K562 (cell line): ENCODE results near the gene IRX6. TPM values are rescaled to one million over a fixed set of nuclear protein-coding genes. Genes with fewer than 3 reads are reported as not detected.

Experiments
- FOXM1 ChIP-seq, 2 experiments: fragments of 450-650 bp in 1 of 2; sonication (generic) in 1 of 2; formaldehyde crosslinking in 1 of 2; IDR thresholded peaks; 2 replicates each; pipeline versions ENCODE4 v1.6.1 to v1.9.0; 2017 to 2022; ENCODE audit warnings: low read depth in 2 of 2, mild to moderate bottlenecking in 2 of 2, missing genetic modification reagents in 1 of 2, moderate library complexity in 1 of 2
- GABPA ChIP-seq: fragments of 200-800 bp; sonication (Bioruptor generic); conservative IDR thresholded peaks from 2 replicates; pipeline ENCODE4 v1.6.1; 2016; ENCODE audit warnings: low read depth, missing genetic modification characterization, missing compliant biosample characterization
- MTF1 ChIP-seq: fragments of 250-450 bp; sonication (Bioruptor Pico); IDR thresholded peaks from 2 replicates; pipeline ENCODE4 v1.9.0; 2021; ENCODE audit warnings: moderate library complexity, mild to moderate bottlenecking, inconsistent platforms, borderline replicate concordance
- TAF7 ChIP-seq: fragments of 450-650 bp; IDR thresholded peaks from 2 replicates; pipeline ENCODE4 v1.6.1; 2016; ENCODE audit warnings: missing genetic modification characterization, missing compliant biosample characterization
- TAF9B ChIP-seq: fragments of 450-650 bp; IDR thresholded peaks from 2 replicates; pipeline ENCODE4 v1.6.1; 2018; ENCODE audit warnings: mild to moderate bottlenecking; ENCODE audit not compliant: partially characterized antibody
- TBL1XR1 ChIP-seq, 2 experiments: IDR thresholded peaks; 2 replicates each; pipeline ENCODE4 v1.6.1; 2012; ENCODE audit warnings: improper control_type of control experiment in 2 of 2, low read length in 2 of 2, mild to moderate bottlenecking in 1 of 2
- ZC3H11A ChIP-seq: IDR thresholded peaks from 2 replicates; pipeline ENCODE4 v1.6.1; 2012; ENCODE audit warnings: low read depth, low read length, improper control_type of control experiment
- ZNF224 ChIP-seq: sonication (generic); formaldehyde crosslinking; IDR thresholded peaks from 2 replicates; pipeline ENCODE4 v1.8.0; 2022; ENCODE audit warnings: mild to moderate bottlenecking, missing genetic modification reagents
- ZNF3 ChIP-seq: fragments of 250-450 bp; sonication (Bioruptor Pico); IDR thresholded peaks from 2 replicates; pipeline ENCODE4 v1.5.0; 2021; ENCODE audit warnings: mild to moderate bottlenecking, moderate library complexity
- ZNF445 ChIP-seq: fragments of 250-450 bp; sonication (Bioruptor Pico); IDR thresholded peaks from 2 replicates; pipeline ENCODE4 v1.4.0; 2020; ENCODE audit warnings: low read depth, mild to moderate bottlenecking, moderate library complexity
- ZNF695 ChIP-seq: fragments of 450-650 bp; formaldehyde crosslinking; IDR thresholded peaks from 2 replicates; pipeline ENCODE4 v1.4.0; 2020; ENCODE audit warnings: mild to moderate bottlenecking, moderate library complexity
- ZSCAN29 ChIP-seq: fragments of 450-650 bp; IDR thresholded peaks from 2 replicates; pipeline ENCODE4 v1.6.1; 2017
- polyA plus RNA-seq, 8 experiments: library from polyadenylated mRNA; depleted of rRNA in 4 of 8; stranded (reverse) in 5 of 8; unstranded in 3 of 8; fragments of >200 nt; fragmentation: Nextera tagmentation in 2 of 8; fragmentation: Illumina TruSeq in 1 of 8; extraction: Ambion mirVana in 2 of 8; extraction: Trizol in 1 of 8; gene quantifications; 2 replicates each; pipeline versions ENCODE4 v1.2.1 to v1.2.3, GENCODE V29; 2011 to 2014; ENCODE audit warnings: inconsistent platforms in 1 of 8, missing spikeins in 1 of 8
- total RNA-seq, 7 experiments: library from RNA; depleted of rRNA in 6 of 7; stranded (reverse); fragments of >200 nt in 6 of 7; fragmentation: Illumina TruSeq in 2 of 7; extraction: Trizol in 2 of 7; gene quantifications; 2 replicates each; pipeline versions ENCODE4 v1.2.1 to v1.2.3, GENCODE V29; 2011 to 2021; ENCODE audit warnings: low replicate concordance in 1 of 7
- TF ChIP-seq, protein P1 (sequence below): fragments of 250-450 bp; sonication (Bioruptor Pico); IDR thresholded peaks from 2 replicates; pipeline ENCODE4 v1.8.0; 2021; ENCODE audit warnings: moderate library complexity, mild to moderate bottlenecking, inconsistent platforms
- TF ChIP-seq, protein P2 (sequence below): fragments of 250-450 bp; sonication (Bioruptor Pico); IDR thresholded peaks from 2 replicates; pipeline ENCODE4 v1.8.0; 2022; ENCODE audit warnings: moderate library complexity, mild to moderate bottlenecking, inconsistent platforms
- TF ChIP-seq, protein P3 (sequence below): sonication (generic); formaldehyde crosslinking; IDR thresholded peaks from 2 replicates; pipeline ENCODE4 v1.8.1; 2023; ENCODE audit warnings: mild to moderate bottlenecking, missing genetic modification reagents
- TF ChIP-seq, protein P4 (sequence below): fragments of 450-650 bp; IDR thresholded peaks from 2 replicates; pipeline ENCODE4 v1.6.1; 2016; ENCODE audit warnings: low read depth

IRX6 gene
- total and polyA plus RNA-seq, 9 of the 15 experiments (the other 6 are each of a cell fraction or from before 2014, with no cell fraction given) = 0.07 to 0.29 (median 0.14) TPM; not detected in 4

DNA sequence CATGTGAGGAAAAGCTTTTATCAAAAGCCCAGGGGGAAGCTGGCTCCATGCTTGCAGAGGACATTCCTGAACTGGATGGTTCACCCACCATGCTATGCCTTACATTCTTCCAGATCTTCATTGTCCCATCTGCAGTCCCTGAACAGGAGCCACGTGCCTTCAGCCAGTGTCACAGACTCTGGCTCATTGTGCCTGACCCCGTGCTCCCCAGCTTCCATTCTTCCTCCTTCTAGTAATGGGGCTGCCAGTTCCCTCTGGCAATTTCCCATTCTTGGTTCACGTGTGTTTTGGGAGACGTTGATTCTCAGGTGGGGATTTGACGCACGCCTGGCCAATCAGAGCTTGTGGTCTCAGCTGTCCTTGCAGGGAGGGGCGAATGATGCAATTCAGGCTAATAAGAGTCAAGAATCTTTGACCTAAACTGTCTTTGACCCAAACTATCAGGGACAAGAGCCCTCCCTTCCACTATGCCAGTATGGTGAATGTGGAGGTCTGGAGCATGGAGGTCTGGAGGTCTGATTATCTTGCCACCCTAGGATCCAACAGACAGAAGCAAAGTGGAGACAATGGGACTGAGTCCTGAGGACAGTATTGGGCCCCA lies 52.7 kb downstream of the IRX6 start (continued):
- TF ChIP-seq TBL1XR1 (IDR thresholded peaks at IDR 0.05; ENCODE audit: low read length in 2 of 2) (no peak), ZC3H11A (no peak), ZNF224 (no peak), TAF7 (no peak), GABPA (tag) (no peak), FOXM1 (IDR thresholded peaks at IDR 0.05; ENCODE audit: low read depth) (no peak), FOXM1 (CRISPR knock-in tag; IDR thresholded peaks at IDR 0.05; ENCODE audit: low read depth) (no peak), ZSCAN29 (no peak), MTF1 (no peak), TAF9B (no peak), ZNF695 (no peak), ZNF3 (CRISPR knock-in tag) (no peak), ZNF445 (no peak)
- TF ChIP-seq, protein P1, sequence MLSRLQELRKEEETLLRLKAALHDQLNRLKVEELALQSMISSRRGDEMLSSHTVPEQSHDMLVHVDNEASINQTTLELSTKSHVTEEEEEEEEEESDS (CRISPR knock-in tag) = no peak
- TF ChIP-seq, protein P2, sequence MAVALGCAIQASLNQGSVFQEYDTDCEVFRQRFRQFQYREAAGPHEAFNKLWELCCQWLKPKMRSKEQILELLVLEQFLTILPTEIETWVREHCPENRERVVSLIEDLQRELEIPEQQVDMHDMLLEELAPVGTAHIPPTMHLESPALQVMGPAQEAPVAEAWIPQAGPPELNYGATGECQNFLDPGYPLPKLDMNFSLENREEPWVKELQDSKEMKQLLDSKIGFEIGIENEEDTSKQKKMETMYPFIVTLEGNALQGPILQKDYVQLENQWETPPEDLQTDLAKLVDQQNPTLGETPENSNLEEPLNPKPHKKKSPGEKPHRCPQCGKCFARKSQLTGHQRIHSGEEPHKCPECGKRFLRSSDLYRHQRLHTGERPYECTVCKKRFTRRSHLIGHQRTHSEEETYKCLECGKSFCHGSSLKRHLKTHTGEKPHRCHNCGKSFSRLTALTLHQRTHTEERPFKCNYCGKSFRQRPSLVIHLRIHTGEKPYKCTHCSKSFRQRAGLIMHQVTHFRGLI (CRISPR knock-in tag) = 0 out of 2 replicates have a peak, but pooled peaks have one; percentile 39
- TF ChIP-seq, protein P3, sequence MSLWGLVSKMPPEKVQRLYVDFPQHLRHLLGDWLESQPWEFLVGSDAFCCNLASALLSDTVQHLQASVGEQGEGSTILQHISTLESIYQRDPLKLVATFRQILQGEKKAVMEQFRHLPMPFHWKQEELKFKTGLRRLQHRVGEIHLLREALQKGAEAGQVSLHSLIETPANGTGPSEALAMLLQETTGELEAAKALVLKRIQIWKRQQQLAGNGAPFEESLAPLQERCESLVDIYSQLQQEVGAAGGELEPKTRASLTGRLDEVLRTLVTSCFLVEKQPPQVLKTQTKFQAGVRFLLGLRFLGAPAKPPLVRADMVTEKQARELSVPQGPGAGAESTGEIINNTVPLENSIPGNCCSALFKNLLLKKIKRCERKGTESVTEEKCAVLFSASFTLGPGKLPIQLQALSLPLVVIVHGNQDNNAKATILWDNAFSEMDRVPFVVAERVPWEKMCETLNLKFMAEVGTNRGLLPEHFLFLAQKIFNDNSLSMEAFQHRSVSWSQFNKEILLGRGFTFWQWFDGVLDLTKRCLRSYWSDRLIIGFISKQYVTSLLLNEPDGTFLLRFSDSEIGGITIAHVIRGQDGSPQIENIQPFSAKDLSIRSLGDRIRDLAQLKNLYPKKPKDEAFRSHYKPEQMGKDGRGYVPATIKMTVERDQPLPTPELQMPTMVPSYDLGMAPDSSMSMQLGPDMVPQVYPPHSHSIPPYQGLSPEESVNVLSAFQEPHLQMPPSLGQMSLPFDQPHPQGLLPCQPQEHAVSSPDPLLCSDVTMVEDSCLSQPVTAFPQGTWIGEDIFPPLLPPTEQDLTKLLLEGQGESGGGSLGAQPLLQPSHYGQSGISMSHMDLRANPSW (CRISPR knock-in tag) = no peak
- TF ChIP-seq, protein P4, sequence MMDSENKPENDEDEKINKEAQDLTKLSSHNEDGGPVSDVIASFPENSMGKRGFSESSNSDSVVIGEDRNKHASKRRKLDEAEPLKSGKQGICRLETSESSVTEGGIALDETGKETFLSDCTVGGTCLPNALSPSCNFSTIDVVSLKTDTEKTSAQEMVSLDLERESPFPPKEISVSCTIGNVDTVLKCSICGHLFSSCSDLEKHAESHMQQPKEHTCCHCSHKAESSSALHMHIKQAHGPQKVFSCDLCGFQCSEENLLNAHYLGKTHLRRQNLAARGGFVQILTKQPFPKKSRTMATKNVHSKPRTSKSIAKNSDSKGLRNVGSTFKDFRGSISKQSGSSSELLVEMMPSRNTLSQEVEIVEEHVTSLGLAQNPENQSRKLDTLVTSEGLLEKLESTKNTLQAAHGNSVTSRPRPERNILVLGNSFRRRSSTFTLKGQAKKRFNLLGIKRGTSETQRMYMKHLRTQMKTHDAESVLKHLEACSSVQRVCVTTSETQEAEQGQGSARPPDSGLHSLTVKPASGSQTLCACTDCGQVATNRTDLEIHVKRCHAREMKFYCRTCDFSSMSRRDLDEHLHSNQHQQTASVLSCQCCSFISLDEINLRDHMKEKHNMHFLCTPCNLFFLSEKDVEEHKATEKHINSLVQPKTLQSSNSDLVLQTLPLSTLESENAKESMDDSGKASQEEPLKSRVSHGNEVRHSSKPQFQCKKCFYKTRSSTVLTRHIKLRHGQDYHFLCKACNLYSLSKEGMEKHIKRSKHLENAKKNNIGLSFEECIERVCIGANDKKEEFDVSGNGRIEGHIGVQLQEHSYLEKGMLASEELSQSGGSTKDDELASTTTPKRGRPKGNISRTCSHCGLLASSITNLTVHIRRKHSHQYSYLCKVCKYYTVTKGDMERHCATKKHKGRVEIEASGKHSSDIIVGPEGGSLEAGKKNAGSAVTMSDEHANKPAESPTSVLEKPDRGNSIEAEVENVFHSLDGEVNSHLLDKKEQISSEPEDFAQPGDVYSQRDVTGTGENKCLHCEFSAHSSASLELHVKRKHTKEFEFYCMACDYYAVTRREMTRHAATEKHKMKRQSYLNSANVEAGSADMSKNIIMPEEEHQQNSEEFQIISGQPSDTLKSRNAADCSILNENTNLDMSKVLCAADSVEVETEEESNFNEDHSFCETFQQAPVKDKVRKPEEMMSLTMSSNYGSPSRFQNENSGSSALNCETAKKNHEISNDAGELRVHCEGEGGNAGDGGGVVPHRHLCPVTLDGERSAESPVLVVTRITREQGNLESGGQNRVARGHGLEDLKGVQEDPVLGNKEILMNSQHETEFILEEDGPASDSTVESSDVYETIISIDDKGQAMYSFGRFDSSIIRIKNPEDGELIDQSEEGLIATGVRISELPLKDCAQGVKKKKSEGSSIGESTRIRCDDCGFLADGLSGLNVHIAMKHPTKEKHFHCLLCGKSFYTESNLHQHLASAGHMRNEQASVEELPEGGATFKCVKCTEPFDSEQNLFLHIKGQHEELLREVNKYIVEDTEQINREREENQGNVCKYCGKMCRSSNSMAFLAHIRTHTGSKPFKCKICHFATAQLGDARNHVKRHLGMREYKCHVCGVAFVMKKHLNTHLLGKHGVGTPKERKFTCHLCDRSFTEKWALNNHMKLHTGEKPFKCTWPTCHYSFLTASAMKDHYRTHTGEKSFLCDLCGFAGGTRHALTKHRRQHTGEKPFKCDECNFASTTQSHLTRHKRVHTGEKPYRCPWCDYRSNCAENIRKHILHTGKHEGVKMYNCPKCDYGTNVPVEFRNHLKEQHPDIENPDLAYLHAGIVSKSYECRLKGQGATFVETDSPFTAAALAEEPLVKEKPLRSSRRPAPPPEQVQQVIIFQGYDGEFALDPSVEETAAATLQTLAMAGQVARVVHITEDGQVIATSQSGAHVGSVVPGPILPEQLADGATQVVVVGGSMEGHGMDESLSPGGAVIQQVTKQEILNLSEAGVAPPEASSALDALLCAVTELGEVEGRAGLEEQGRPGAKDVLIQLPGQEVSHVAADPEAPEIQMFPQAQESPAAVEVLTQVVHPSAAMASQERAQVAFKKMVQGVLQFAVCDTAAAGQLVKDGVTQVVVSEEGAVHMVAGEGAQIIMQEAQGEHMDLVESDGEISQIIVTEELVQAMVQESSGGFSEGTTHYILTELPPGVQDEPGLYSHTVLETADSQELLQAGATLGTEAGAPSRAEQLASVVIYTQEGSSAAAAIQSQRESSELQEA = no peak
